Endothelial cell of umbilical vein (primary cell): ENCODE measurements around the gene PCYOX1L. TPM values are rescaled to one million over a fixed set of nuclear protein-coding genes. Genes with fewer than 3 reads are reported as not detected.

Experiments
- BruUV-seq: library from RNA; stranded (reverse); fragments of 400-500 nt; replicated peaks from 2 replicates; lab custom pipeline; 2021; lab: Mats Ljungman, UMichigan
- CTCF ChIA-PET: fragments of 300-600, 350-600 bp; sonication (Branson Sonifier 250); formaldehyde crosslinking; loops from one replicate; lab custom pipeline; 2021; ENCODE audit warnings: antibody characterized with exemption, inconsistent platforms; lab: Charles Lee
- POLR2A ChIA-PET: fragments of 300-600, 350-600 bp; sonication (Branson Sonifier 250); formaldehyde crosslinking; loops from one replicate; lab custom pipeline; 2021; ENCODE audit warnings: antibody characterized with exemption, inconsistent platforms; lab: Charles Lee
- DNase-seq: peaks from one replicate; pipeline ENCODE4 v3.0.0-alpha.2; 2011; ENCODE audit warnings: low read depth, low spot score
- FAIRE-seq: peaks from 2 replicates; lab custom pipeline; 2011; peaks lifted over from hg19 to GRCh38; lab: Jason Lieb, UNC
- H2AFZ ChIP-seq: 2 replicates; pipeline ENCODE4 v1.6.0; 2012; ENCODE audit warnings: low read depth, low read length, control low read depth, inconsistent platforms
- H3K27ac ChIP-seq: 2 replicates; pipeline ENCODE4 v1.5.1; 2011; ENCODE audit warnings: low read depth, mild to moderate bottlenecking, control low read depth, low read length, moderate library complexity; ENCODE audit not compliant: insufficient read depth
- H3K27me3 ChIP-seq, 2 experiments: 2 replicates each; pipeline versions ENCODE4 v1.6.0 to v1.6.1; 2011; ENCODE audit warnings: low read length in 2 of 2, mixed read lengths in 1 of 2; ENCODE audit not compliant: control insufficient read depth in 2 of 2, insufficient read depth in 2 of 2
- H3K36me3 ChIP-seq, 2 experiments: 2 replicates in 1 of 2; 3 replicates in 1 of 2; pipeline ENCODE4 v1.5.1; 2011; ENCODE audit warnings: low read length in 2 of 2, mild to moderate bottlenecking in 1 of 2, moderate library complexity in 1 of 2; ENCODE audit not compliant: control insufficient read depth in 2 of 2, insufficient read depth in 2 of 2; ENCODE audit errors: extremely low read depth in 1 of 2
- H3K4me1 ChIP-seq: 3 replicates; pipeline ENCODE4 v1.5.1; 2011; ENCODE audit warnings: mild to moderate bottlenecking, low read length; ENCODE audit not compliant: control insufficient read depth, insufficient read depth; ENCODE audit errors: extremely low read depth
- H3K4me2 ChIP-seq: 2 replicates; pipeline ENCODE4 v1.6.1; 2011; ENCODE audit warnings: low read length, control low read depth, mixed read lengths; ENCODE audit not compliant: insufficient read depth
- H3K4me3 ChIP-seq, 3 experiments: fragments of 200-600 bp in 1 of 3; sonication (generic), shearing (Covaris generic) in 1 of 3; replicated peaks in 1 of 3; 2 replicates each; pipeline ENCODE4 v1.5.1; 2011 to 2016; ENCODE audit warnings: control low read depth in 3 of 3, low read length in 3 of 3, mild to moderate bottlenecking in 2 of 3, inconsistent platforms in 1 of 3, low read depth in 1 of 3, moderate library complexity in 1 of 3; ENCODE audit not compliant: insufficient read depth in 1 of 3
- H3K79me2 ChIP-seq: 2 replicates; pipeline ENCODE4 v1.6.0; 2012; ENCODE audit warnings: low read length, inconsistent platforms; ENCODE audit not compliant: control insufficient read depth, insufficient read depth
- H3K9ac ChIP-seq: replicated peaks from 2 replicates; pipeline ENCODE3; 2011; ENCODE audit warnings: low read length, control low read depth; ENCODE audit not compliant: insufficient read depth; ENCODE audit errors: extremely low read depth
- H3K9me1 ChIP-seq: replicated peaks from 3 replicates; pipeline ENCODE4 v1.6.0; 2011; ENCODE audit warnings: mild to moderate bottlenecking, low read length; ENCODE audit not compliant: control insufficient read depth, insufficient read depth; ENCODE audit errors: extremely low read depth
- H3K9me3 ChIP-seq: replicated peaks from 2 replicates; pipeline ENCODE4 v1.5.1; 2012; ENCODE audit warnings: low read length, inconsistent platforms; ENCODE audit not compliant: control insufficient read depth, insufficient read depth
- H4K20me1 ChIP-seq: replicated peaks from 2 replicates; pipeline ENCODE3; 2011; ENCODE audit warnings: mild to moderate bottlenecking, low read length; ENCODE audit not compliant: control insufficient read depth, insufficient read depth; ENCODE audit errors: extremely low read depth
- EZH2 ChIP-seq: IDR thresholded peaks from 2 replicates; pipeline ENCODE4 v1.6.1; 2012; ENCODE audit warnings: borderline replicate concordance, low read depth, mild to moderate bottlenecking, moderate library complexity, low read length, inconsistent platforms; ENCODE audit not compliant: severe bottlenecking
- FOS ChIP-seq: IDR thresholded peaks from 2 replicates; pipeline ENCODE4 v1.6.1; 2011; ENCODE audit warnings: mild to moderate bottlenecking, low read length, moderate library complexity, borderline replicate concordance; ENCODE audit not compliant: insufficient read depth
- GATA2 ChIP-seq: IDR thresholded peaks from 2 replicates; pipeline ENCODE4 v1.7.0; 2011; ENCODE audit warnings: low read depth, mild to moderate bottlenecking, moderate library complexity, mixed read lengths, low read length; ENCODE audit not compliant: insufficient read length, insufficient read depth
- JUN ChIP-seq: IDR thresholded peaks from 2 replicates; pipeline ENCODE4 v1.6.1; 2011; ENCODE audit warnings: borderline replicate concordance, low read depth; ENCODE audit not compliant: insufficient read length, insufficient read depth
- MYC ChIP-seq: IDR thresholded peaks from one replicate; pipeline ENCODE4 v1.6.1; 2011; ENCODE audit warnings: mild to moderate bottlenecking, low read depth, low read length
- POLR2A ChIP-seq: IDR thresholded peaks from 2 replicates; pipeline ENCODE4 v1.6.1; 2012; ENCODE audit warnings: low read depth, mild to moderate bottlenecking, control low read depth, low read length
- POLR2AphosphoS5 ChIP-seq: IDR thresholded peaks from 2 replicates; pipeline ENCODE4 v1.6.1; 2012; ENCODE audit warnings: low read depth, mild to moderate bottlenecking, control low read depth, low read length, moderate library complexity; ENCODE audit not compliant: insufficient read depth
- dilution Hi-C: fragments of 300-500 bp; cut with MboI; formaldehyde crosslinking; loops from one replicate; pipeline ENCODE4 v1.15.0; 2019; ENCODE audit warnings: low sequenced_read_pairs; ENCODE audit not compliant: extremely low pct_ligation_motif_present
- intact Hi-C: fragments of 100-400 bp; cut with micrococcal nuclease; formaldehyde crosslinking; loops from one replicate; pipeline ENCODE4 v1.10.0; 2022
- polyA plus RNA-seq, 4 experiments: library from polyadenylated mRNA; depleted of rRNA in 3 of 4; stranded (reverse) in 3 of 4; unstranded in 1 of 4; fragments of >200 nt; gene quantifications; 2 replicates each; pipeline versions ENCODE4 v1.2.1 to v1.2.3, GENCODE V29; 2011 to 2012; ENCODE audit warnings: missing spikeins in 1 of 4
- total RNA-seq: library from RNA; stranded (reverse); gene quantifications from 2 replicates; pipeline ENCODE4 v1.2.3, GENCODE V29; 2021
- TF ChIP-seq, protein P1 (sequence below): IDR thresholded peaks from 2 replicates; pipeline ENCODE4 v1.6.1; 2011; ENCODE audit not compliant: insufficient read depth, insufficient read length
- TF ChIP-seq, protein P2 (sequence below), 2 donors: IDR thresholded peaks; 1 replicate in 1 of 2; 2 replicates in 1 of 2; pipeline ENCODE4 v1.5.1; 2011; ENCODE audit warnings: low read length in 2 of 2, mild to moderate bottlenecking in 2 of 2, moderate library complexity in 2 of 2, control low read depth in 1 of 2, inconsistent platforms in 1 of 2, low read depth in 1 of 2; ENCODE audit not compliant: insufficient read depth in 1 of 2; ENCODE audit errors: extremely low read depth in 1 of 2

Gene PCYOX1L
- total and polyA plus RNA-seq, 2 donors (not counting 3 experiments of a cell fraction or from before 2014, with no cell fraction given): 23.3 to 28.1 TPM

GRCh38 chr5:149344151-149344550, 13.7 kb upstream of the PCYOX1L start:
- intact Hi-C loops: loop anchor here (2.0 to 10.0 kb wide), 2 partner anchors 45 to 209 kb away; no protein-coding TSS in a partner anchor
- Histone ChIP-seq H3K27ac (no peak overlapping the region), H3K4me2 (no peak overlapping the region), H3K27me3 (no peaks in the 10 kb centered on the region), H3K9me3 (no peaks in the 10 kb centered on the region), H3K36me3 (peaks cover 2 to 4% of the 10 kb centered on the region in 2 experiments), H3K4me1 (peaks cover 40% of the 10 kb centered on the region), H4K20me1 (no peaks in the 10 kb centered on the region), H3K4me3 (no peak overlapping the region), H2AFZ (no peak overlapping the region), H3K79me2 (peaks cover 29% of the 10 kb centered on the region), H3K9ac (no peak overlapping the region), H3K9me1 (no peaks in the 10 kb centered on the region)
- POLR2A ChIA-PET: interaction anchor here (1.1 kb wide), 1 partner anchor 23 kb away, joined by 3 read pairs; no protein-coding TSS in a partner anchor
- no TSS peak for BruUV-seq
- CTCF ChIA-PET: interaction anchor here (1.0 to 3.2 kb wide), 11 partner anchors 10 to 79 kb away, joined by 3 to 16 read pairs (median 6); no protein-coding TSS in a partner anchor
- FAIRE-seq: no peak
- no peak for TF ChIP-seq MYC
- TF ChIP-seq, protein P1, sequence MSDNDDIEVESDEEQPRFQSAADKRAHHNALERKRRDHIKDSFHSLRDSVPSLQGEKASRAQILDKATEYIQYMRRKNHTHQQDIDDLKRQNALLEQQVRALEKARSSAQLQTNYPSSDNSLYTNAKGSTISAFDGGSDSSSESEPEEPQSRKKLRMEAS: no peak
- TF ChIP-seq POLR2A: no peak
- TF ChIP-seq POLR2AphosphoS5: no peak
- TF ChIP-seq GATA2: no peak
- TF ChIP-seq, protein P2, sequence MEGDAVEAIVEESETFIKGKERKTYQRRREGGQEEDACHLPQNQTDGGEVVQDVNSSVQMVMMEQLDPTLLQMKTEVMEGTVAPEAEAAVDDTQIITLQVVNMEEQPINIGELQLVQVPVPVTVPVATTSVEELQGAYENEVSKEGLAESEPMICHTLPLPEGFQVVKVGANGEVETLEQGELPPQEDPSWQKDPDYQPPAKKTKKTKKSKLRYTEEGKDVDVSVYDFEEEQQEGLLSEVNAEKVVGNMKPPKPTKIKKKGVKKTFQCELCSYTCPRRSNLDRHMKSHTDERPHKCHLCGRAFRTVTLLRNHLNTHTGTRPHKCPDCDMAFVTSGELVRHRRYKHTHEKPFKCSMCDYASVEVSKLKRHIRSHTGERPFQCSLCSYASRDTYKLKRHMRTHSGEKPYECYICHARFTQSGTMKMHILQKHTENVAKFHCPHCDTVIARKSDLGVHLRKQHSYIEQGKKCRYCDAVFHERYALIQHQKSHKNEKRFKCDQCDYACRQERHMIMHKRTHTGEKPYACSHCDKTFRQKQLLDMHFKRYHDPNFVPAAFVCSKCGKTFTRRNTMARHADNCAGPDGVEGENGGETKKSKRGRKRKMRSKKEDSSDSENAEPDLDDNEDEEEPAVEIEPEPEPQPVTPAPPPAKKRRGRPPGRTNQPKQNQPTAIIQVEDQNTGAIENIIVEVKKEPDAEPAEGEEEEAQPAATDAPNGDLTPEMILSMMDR (IDR thresholded peaks at IDR 0.05; ENCODE audit: extremely low read depth in 1 of 2, insufficient read depth in 1 of 2, low read depth in 1 of 2, low read length in 2 of 2): no peak
- no peak for TF ChIP-seq FOS
- TF ChIP-seq JUN: no peak
- TF ChIP-seq EZH2: no peak
- dilution Hi-C loops: no loop called here
- DNase-seq: no peak
